Thoracic aorta endothelial cell (primary cell): ENCODE results near the gene HES7. TPM values are rescaled to one million over a fixed set of nuclear protein-coding genes. Genes with fewer than 3 reads are reported as not detected.

Experiments
- small RNA-seq: library from RNA; depleted of rRNA; stranded (forward); fragments of <200 nt; gene quantifications from one replicate; pipeline ENCODE3, GENCODE V24; 2012
- total RNA-seq: library from RNA; depleted of rRNA; stranded (reverse); fragments of >200 nt; gene quantifications from 2 replicates; pipeline ENCODE4 v1.2.3, GENCODE V29; 2012

The HES7 gene
- total RNA-seq = 0.53 and 1.0 TPM in 2 replicates

GRCh38 chr17:8123695-8124349 is at the start of gene HES7:
TSS of gene HES7 (minus strand) at chr17:8124106. CDS start at chr17:8124084, 22 bp downstream.

DNA sequence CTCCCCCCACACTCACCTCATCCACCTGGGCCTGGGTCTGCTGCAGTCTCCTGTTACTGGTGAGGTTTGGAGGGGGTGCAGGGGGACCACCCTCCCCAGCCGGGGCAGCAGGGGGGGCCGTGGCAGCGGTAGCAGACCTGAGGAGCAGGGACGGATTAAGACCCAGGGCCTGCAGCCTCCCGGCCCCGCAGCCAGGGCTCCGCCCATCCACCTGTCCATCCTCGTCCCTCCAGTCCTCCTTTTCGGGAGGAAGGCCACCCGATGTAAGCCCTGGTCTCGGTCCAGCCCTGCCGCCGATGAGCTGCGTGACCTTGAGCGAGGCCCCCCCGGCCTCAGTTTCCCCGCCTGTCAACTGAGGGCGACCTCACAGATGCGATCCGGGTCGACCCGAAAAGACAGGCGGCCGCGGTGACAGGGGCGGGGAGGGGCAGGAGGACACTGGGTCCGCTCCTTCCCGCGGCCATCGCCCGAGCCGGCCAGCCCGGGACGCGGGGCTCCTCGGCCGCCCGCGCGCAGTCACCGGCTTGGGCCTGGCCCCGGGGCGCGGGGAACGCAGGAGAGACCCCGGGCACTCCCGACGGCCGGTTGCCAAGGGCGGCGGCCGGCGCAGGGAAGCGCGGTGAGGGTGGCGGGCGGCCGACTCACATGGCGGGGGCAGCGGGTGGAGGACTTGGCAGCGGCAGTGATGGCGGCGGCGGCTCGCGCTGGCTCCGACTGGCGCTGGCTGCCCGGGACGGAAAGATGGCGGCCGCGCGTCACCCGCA is 38.5 kb upstream of the HES7 start, which contains the start of gene VAMP2:
Gene VAMP2 (minus strand): TSS at position 716 of the 764 bp plus-strand sequence. CDS start 69 bp downstream, at position 647.

GRCh38 chr17:8152112-8152775 is 28.3 kb upstream of the HES7 start, which contains the start of gene PER1:
TSS of gene PER1 (minus strand) at chr17:8152404. CDS start at chr17:8150706, 1,698 bp downstream.

DNA sequence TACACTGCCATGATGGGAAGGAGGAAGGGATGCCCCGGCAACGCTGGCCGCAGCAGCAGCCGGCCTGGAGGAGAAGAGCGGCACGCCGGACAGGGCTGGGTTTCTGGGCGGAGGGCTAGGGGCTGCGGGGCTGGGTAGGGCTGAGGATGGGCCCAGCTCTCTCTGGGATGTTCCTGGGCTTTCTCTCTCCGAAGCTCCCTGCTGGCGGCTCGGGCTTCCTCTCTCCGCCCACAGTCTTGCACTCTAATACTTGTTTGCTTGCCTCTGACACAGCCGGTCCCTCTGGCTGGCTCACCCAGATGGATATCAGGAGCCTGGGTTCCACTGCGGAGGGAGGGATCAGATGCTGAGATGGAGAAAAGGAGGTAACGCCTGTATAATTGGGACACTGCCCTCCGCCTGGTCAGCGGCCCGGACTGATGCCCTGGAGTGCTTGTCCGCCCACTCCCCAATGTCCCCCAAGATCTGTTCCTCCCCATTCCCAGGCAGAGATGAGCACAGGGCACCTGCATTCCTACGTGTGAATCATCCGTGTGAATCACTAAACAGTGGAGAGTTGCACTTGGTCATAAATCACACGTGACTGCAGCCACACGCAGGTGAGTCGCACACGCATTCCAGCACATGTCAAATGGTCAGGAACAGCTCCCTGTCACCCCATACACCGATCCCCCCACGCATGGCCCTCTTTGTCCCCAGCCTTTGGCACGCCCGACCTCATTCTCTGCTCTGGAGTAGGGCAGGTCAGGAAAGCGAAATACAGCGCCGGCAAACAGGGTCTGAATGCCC is 5.7 kb downstream of the HES7 start, which contains the start of gene ALOXE3:
Gene ALOXE3 (minus strand): TSS at position 535 of the 789 bp plus-strand sequence. CDS start 524 bp downstream, at position 11.

GRCh38 chr17:8087075-8087951 is 36.6 kb downstream of the HES7 start, which contains the start of gene ALOX12B:
TSS of gene ALOX12B (minus strand) at chr17:8087716. CDS start at chr17:8087442, 274 bp downstream.

Small RNA genes lying within 50 kb of the gene (small RNA-seq; reads per million reads assigned to genes)
- not detected for gene MIR4314

Other genes with a start within 250 kb of the HES7 start
- gene CHD3, start 235.3 kb downstream of the HES7 start, total RNA-seq = 87.8 and 102 TPM in 2 replicates
- 0.80 and 2.2 TPM in 2 replicates for gene RNF227, start 207.8 kb downstream of the HES7 start, total RNA-seq
- gene KCNAB3, start 194.2 kb downstream of the HES7 start, total RNA-seq = 0.72 and 1.2 TPM in 2 replicates
- 45.9 and 46.4 TPM in 2 replicates for gene TRAPPC1, start 192.2 kb downstream of the HES7 start, total RNA-seq
- gene CNTROB, start 191.9 kb downstream of the HES7 start, total RNA-seq = 21.4 and 28.9 TPM in 2 replicates
- not detected in 2 replicates for gene GUCY2D, start 121.5 kb downstream of the HES7 start, total RNA-seq
- not detected in 2 replicates for gene ALOX15B, start 85.0 kb downstream of the HES7 start, total RNA-seq
- gene ALOX12B, start 36.4 kb downstream of the HES7 start, total RNA-seq = not detected in 2 replicates
- not detected in 2 replicates for gene ALOXE3, start 5.6 kb downstream of the HES7 start, total RNA-seq
- 10.5 and 11.0 TPM in 2 replicates for gene PER1, start 28.3 kb upstream of the HES7 start, total RNA-seq
- 5.1 and 6.6 TPM in 2 replicates for gene VAMP2, start 38.8 kb upstream of the HES7 start, total RNA-seq
- 23.1 and 26.4 TPM in 2 replicates for gene TMEM107, start 52.3 kb upstream of the HES7 start, total RNA-seq
- gene BORCS6, start 66.1 kb upstream of the HES7 start, total RNA-seq = 6.1 and 7.7 TPM in 2 replicates
- gene AURKB, start 86.5 kb upstream of the HES7 start, total RNA-seq = 45.9 and 66.0 TPM in 2 replicates
- 16.9 and 17.8 TPM in 2 replicates for gene CTC1, start 124.0 kb upstream of the HES7 start, total RNA-seq
- gene PFAS, start 125.2 kb upstream of the HES7 start, total RNA-seq = 61.8 and 80.9 TPM in 2 replicates
- 11.8 and 17.2 TPM in 2 replicates for gene RANGRF, start 164.6 kb upstream of the HES7 start, total RNA-seq
- 0.80 and 1.5 TPM in 2 replicates for gene SLC25A35, start 171.3 kb upstream of the HES7 start, total RNA-seq
- gene ARHGEF15, start 186.1 kb upstream of the HES7 start, total RNA-seq = 36.8 and 43.4 TPM in 2 replicates
- not detected in 2 replicates for gene ODF4, start 215.7 kb upstream of the HES7 start, total RNA-seq